K562 (cell line): ENCODE results near the gene PLK5. TPM values are rescaled to one million over a fixed set of nuclear protein-coding genes. Genes with fewer than 3 reads are reported as not detected.

Experiments used
- ATAC-seq: fragments of 200-7000 bp; cut with Tn5 transposase; 3 replicates; pipeline ENCODE4 v1.9.1; 2020; ENCODE audit warnings: moderate library complexity
- BruUV-seq: library from RNA; stranded (reverse); fragments of 400-500 nt; replicated peaks from 2 replicates; lab custom pipeline; 2021; lab: Mats Ljungman, UMichigan
- CTCF ChIA-PET: fragments of 300-600 bp; formaldehyde crosslinking; extraction: SDS; loops from one replicate; lab custom pipeline; 2021; ENCODE audit warnings: low intra/inter-chr PET ratio; lab: Yijun Ruan, JAX
- POLR2A ChIA-PET: fragments of 300-600, 350-650 bp; sonication (Branson Sonifier 250); formaldehyde crosslinking; extraction: SDS; loops from one replicate; lab custom pipeline; 2021; ENCODE audit warnings: antibody characterized with exemption, inconsistent platforms; lab: Yijun Ruan, JAX
- DNase-seq, 4 experiments: peaks; one replicate each; pipeline versions ENCODE4 v3.0.0 to v3.0.0-alpha.2; 2011 to 2018; ENCODE audit warnings: low spot score in 3 of 4, mixed read lengths in 3 of 4; ENCODE audit errors: extremely low read depth in 1 of 4
- FAIRE-seq: peaks from 2 replicates; lab custom pipeline; 2011; peaks lifted over from hg19 to GRCh38; lab: Jason Lieb, UNC
- H2AFZ ChIP-seq: 2 replicates; pipeline ENCODE4 v1.6.0; 2011; ENCODE audit warnings: low read depth, low read length, control low read depth, inconsistent platforms
- H3K27ac ChIP-seq: fragments of 200-600 bp; 3 replicates; pipeline ENCODE4 v1.8.0; 2011; ENCODE audit warnings: low read depth, mild to moderate bottlenecking, control low read depth, inconsistent platforms, low read length, moderate library complexity, mixed read lengths; ENCODE audit errors: extremely low read depth
- H3K27me3 ChIP-seq, 2 experiments: fragments of 300-600 bp in 1 of 2; 2 replicates in 1 of 2; 3 replicates in 1 of 2; pipeline versions ENCODE4 v1.6.0 to v1.8.0; 2011; ENCODE audit warnings: inconsistent platforms in 2 of 2, low read length in 2 of 2, mild to moderate bottlenecking in 1 of 2, mixed read lengths in 1 of 2, moderate library complexity in 1 of 2; ENCODE audit not compliant: control insufficient read depth in 2 of 2, insufficient read depth in 2 of 2
- H3K36me3 ChIP-seq: fragments of 300-600 bp; 3 replicates; pipeline ENCODE4 v1.8.0; 2011; ENCODE audit warnings: mild to moderate bottlenecking, low read length, inconsistent platforms; ENCODE audit not compliant: control insufficient read depth, insufficient read depth
- H3K4me1 ChIP-seq, 2 experiments: fragments of 200-600 bp in 1 of 2; replicated peaks in 1 of 2; 2 replicates in 1 of 2; 3 replicates in 1 of 2; pipeline versions ENCODE4 v1.5.1 to v1.8.0; 2011; ENCODE audit warnings: inconsistent platforms in 2 of 2, low read length in 2 of 2, mild to moderate bottlenecking in 1 of 2, mixed read lengths in 1 of 2, moderate library complexity in 1 of 2; ENCODE audit not compliant: control insufficient read depth in 2 of 2, insufficient read depth in 2 of 2
- H3K4me2 ChIP-seq: 2 replicates; pipeline ENCODE4 v1.6.1; 2011; ENCODE audit warnings: low read length, control low read depth, inconsistent platforms, mixed read lengths; ENCODE audit not compliant: insufficient read depth
- H3K4me3 ChIP-seq: fragments of 200-600 bp; sonication (generic), shearing (Covaris generic); 2 replicates; pipeline ENCODE4 v1.5.1; 2016; ENCODE audit warnings: control low read depth, inconsistent platforms
- H3K79me2 ChIP-seq: fragments of 200-600 bp; 3 replicates; pipeline ENCODE4 v1.8.0; 2011; ENCODE audit warnings: low read length, inconsistent platforms; ENCODE audit not compliant: control insufficient read depth, insufficient read depth
- H3K9ac ChIP-seq, 2 experiments: 2 replicates each; pipeline versions ENCODE4 v1.6.0 to v1.6.1; 2011; ENCODE audit warnings: low read depth in 2 of 2, low read length in 2 of 2, control low read depth in 1 of 2, inconsistent platforms in 1 of 2, mild to moderate bottlenecking in 1 of 2, mixed read lengths in 1 of 2; ENCODE audit not compliant: insufficient read depth in 1 of 2
- H3K9me1 ChIP-seq: one replicate; pipeline ENCODE4 v1.6.0; 2011; ENCODE audit warnings: inconsistent platforms, mild to moderate bottlenecking, low read length, moderate library complexity; ENCODE audit not compliant: control insufficient read depth, insufficient read depth
- H3K9me3 ChIP-seq: replicated peaks from 2 replicates; pipeline ENCODE4 v1.5.1; 2011; ENCODE audit warnings: low read depth, low read length, inconsistent platforms; ENCODE audit not compliant: control insufficient read depth, insufficient read depth
- H4K20me1 ChIP-seq: replicated peaks from 2 replicates; pipeline ENCODE4 v1.6.1; 2011; ENCODE audit warnings: low read length, inconsistent platforms, mixed read lengths; ENCODE audit not compliant: control insufficient read depth, insufficient read depth
- CREB1 ChIP-seq, 2 experiments: sonication (generic) in 1 of 2; formaldehyde crosslinking in 1 of 2; IDR thresholded peaks; 2 replicates each; pipeline versions ENCODE4 v1.6.1 to v1.8.0; 2012 to 2022; ENCODE audit warnings: inconsistent platforms in 1 of 2, mild to moderate bottlenecking in 1 of 2, missing genetic modification reagents in 1 of 2, moderate library complexity in 1 of 2
- E2F6 ChIP-seq, 2 experiments: IDR thresholded peaks; 2 replicates each; pipeline ENCODE4 v1.6.1; 2011; ENCODE audit warnings: borderline replicate concordance in 1 of 2, control low read depth in 1 of 2, low read depth in 1 of 2, low read length in 1 of 2, mild to moderate bottlenecking in 1 of 2, mixed read lengths in 1 of 2, moderate library complexity in 1 of 2; ENCODE audit not compliant: insufficient read depth in 1 of 2, insufficient read length in 1 of 2, poor library complexity in 1 of 2, severe bottlenecking in 1 of 2; ENCODE audit errors: extremely low read depth in 1 of 2
- ETV6 ChIP-seq, 3 experiments: fragments of 150-350 bp in 1 of 3; sonication (generic) in 1 of 3; formaldehyde crosslinking in 1 of 3; IDR thresholded peaks; 2 replicates each; pipeline versions ENCODE4 v1.6.1 to v1.8.0; 2014 to 2022; ENCODE audit warnings: borderline replicate concordance in 2 of 3, low read depth in 2 of 3, antibody characterized with exemption in 1 of 3, low read length in 1 of 3, mild to moderate bottlenecking in 1 of 3, missing genetic modification reagents in 1 of 3
- POLR2G ChIP-seq: fragments of 200-400 bp; formaldehyde crosslinking; IDR thresholded peaks from 2 replicates; pipeline ENCODE4 v1.6.1; 2017; ENCODE audit warnings: low read depth, mild to moderate bottlenecking, antibody characterized with exemption, low read length, moderate library complexity
- RBFOX2 ChIP-seq: fragments of 200-400 bp; formaldehyde crosslinking; IDR thresholded peaks from 2 replicates; pipeline ENCODE4 v1.6.1; 2017; ENCODE audit warnings: low read depth, mild to moderate bottlenecking, low read length, moderate library complexity
- WGBS: fragments of 100-300 bp; shearing (Covaris generic); methylation state at CpG from one replicate; pipeline ENCODE4 v1.1.6; 2016; ENCODE audit warnings: low coverage, mixed read lengths; ENCODE audit not compliant: insufficient coverage; ENCODE audit errors: missing lambda C conversion rate; 5-methylcytosine and 5-hydroxymethylcytosine counted together
- in situ Hi-C: fragments of 300-500 bp; cut with MboI; formaldehyde crosslinking; loops from 4 replicates; pipeline ENCODE4 v1.15.0; 2018; ENCODE audit warnings: inconsistent platforms, mixed read lengths
- intact Hi-C: fragments of 100-400 bp; cut with micrococcal nuclease; formaldehyde crosslinking; loops from 2 replicates; pipeline ENCODE4 v1.14.2; 2022
- polyA plus RNA-seq, 8 experiments: library from polyadenylated mRNA; depleted of rRNA in 4 of 8; stranded (reverse) in 5 of 8; unstranded in 3 of 8; fragments of >200 nt; fragmentation: Nextera tagmentation in 2 of 8; fragmentation: Illumina TruSeq in 1 of 8; extraction: Ambion mirVana in 2 of 8; extraction: Trizol in 1 of 8; gene quantifications; 2 replicates each; pipeline versions ENCODE4 v1.2.1 to v1.2.3, GENCODE V29; 2011 to 2014; ENCODE audit warnings: inconsistent platforms in 1 of 8, missing spikeins in 1 of 8
- total RNA-seq, 7 experiments: library from RNA; depleted of rRNA in 6 of 7; stranded (reverse); fragments of >200 nt in 6 of 7; fragmentation: Illumina TruSeq in 2 of 7; extraction: Trizol in 2 of 7; gene quantifications; 2 replicates each; pipeline versions ENCODE4 v1.2.1 to v1.2.3, GENCODE V29; 2011 to 2021; ENCODE audit warnings: low replicate concordance in 1 of 7

Gene PLK5
- total and polyA plus RNA-seq, 9 of the 15 experiments (the other 6 are each of a cell fraction or from before 2014, with no cell fraction given), result 0.04 to 0.23 (median 0.11) TPM; not detected in 5

GRCh38 chr19:1481224-1481892 is 42.5 kb upstream of the PLK5 start:
- in situ Hi-C loops (no loop called here), intact Hi-C loops (no loop called here)
- Histone ChIP-seq H3K4me1 (peaks cover 5 to 56% of the 10 kb centered on the region in 2 experiments; a peak in 4 of 5 replicates), H3K9me3 (no peaks in the 10 kb centered on the region; the same call in 1 of the 2 replicates), H2AFZ (no peak overlapping the region), H3K79me2 (peaks cover 26% of the 10 kb centered on the region), H4K20me1 (no peaks in the 10 kb centered on the region), H3K9me1 (no peaks in the 10 kb centered on the region), H3K4me3 (no peak overlapping the region), H3K4me2 (no peak overlapping the region), H3K27me3 (no peaks in the 10 kb centered on the region), H3K9ac (peak overlapping the region in 1 of 2 experiments; percentile 77; a peak in 2 of 4 replicates), H3K27ac (no peak overlapping the region), H3K36me3 (peaks cover 10% of the 10 kb centered on the region; the same call in 2 of the 3 replicates)
- WGBS, result 86% methylated on average over 11 of the region's 26 CpGs
- DNase-seq (no peak), FAIRE-seq (no peak), ATAC-seq (no peak)
- no TSS peak for BruUV-seq
- ChIA-PET POLR2A (interaction anchor here (1.0 kb wide), 1 partner anchor 9 kb away, joined by 4 read pairs; the partner anchor contains the start of gene REEP6), CTCF (no interaction called here)
- TF ChIP-seq RBFOX2, result peak; percentile 39
- peak; percentile 38 for TF ChIP-seq POLR2G
- no peak for TF ChIP-seq CREB1 (IDR thresholded peaks at IDR 0.05)
- no peak for TF ChIP-seq CREB1 (CRISPR knock-in tag; IDR thresholded peaks at IDR 0.05)

GRCh38 chr19:1481893-1482360 is 42.0 kb upstream of the PLK5 start:
- Histone ChIP-seq H3K4me3 (no peak overlapping the region), H3K4me2 (no peak overlapping the region), H3K36me3 (peaks cover 6% of the 10 kb centered on the region; the same call in 2 of the 3 replicates), H4K20me1 (no peaks in the 10 kb centered on the region), H3K27ac (no peak overlapping the region), H3K4me1 (peaks cover 5 to 57% of the 10 kb centered on the region in 2 experiments; a peak in 4 of 5 replicates), H3K27me3 (no peaks in the 10 kb centered on the region), H3K9me3 (no peaks in the 10 kb centered on the region; the same call in 1 of the 2 replicates), H3K9me1 (no peaks in the 10 kb centered on the region), H2AFZ (no peak overlapping the region), H3K79me2 (peaks cover 21% of the 10 kb centered on the region), H3K9ac (peak overlapping the region in 1 of 2 experiments; percentile 77; a peak in 1 of 4 replicates)
- ChIA-PET POLR2A (interaction anchor here (1.0 kb wide), 1 partner anchor 9 kb away, joined by 4 read pairs; the partner anchor contains the start of gene REEP6), CTCF (no interaction called here)
- no peak for DNase-seq
- intact Hi-C loops (no loop called here), in situ Hi-C loops (no loop called here)
- 86% methylated on average over 19 of the region's 36 CpGs for WGBS
- no peak for FAIRE-seq
- no peak for ATAC-seq
- BruUV-seq, result no TSS peak
- no peak for TF ChIP-seq E2F6 (IDR thresholded peaks at IDR 0.05; ENCODE audit: borderline replicate concordance in 1 of 2, extremely low read depth in 1 of 2, insufficient read depth in 1 of 2, insufficient read length in 1 of 2, low read depth in 1 of 2, low read length in 1 of 2, poor library complexity in 1 of 2, severe bottlenecking in 1 of 2)
- peak; percentile 39; the same call in 1 of the 2 replicates for TF ChIP-seq POLR2G
- no peak for TF ChIP-seq ETV6 (IDR thresholded peaks at IDR 0.05; ENCODE audit: borderline replicate concordance in 1 of 2, low read depth in 2 of 2, low read length in 1 of 2)
- no peak for TF ChIP-seq ETV6 (CRISPR knock-in tag; IDR thresholded peaks at IDR 0.05; ENCODE audit: borderline replicate concordance)
- TF ChIP-seq RBFOX2, result peak; percentile 10; the same call in 1 of the 2 replicates
